IPS DF 6.9 (cell line): ENCODE results near the gene SPNS2.

Experiments used
- DNase-seq: peaks from one replicate; pipeline ENCODE4 v3.0.0-alpha.2; 2013; ENCODE audit warnings: low read depth, low spot score
- H3K27ac ChIP-seq: one replicate; pipeline ENCODE4 v1.5.1; 2013; ENCODE audit warnings: low read length, control low read depth
- H3K27me3 ChIP-seq: 2 replicates; pipeline ENCODE4 v1.6.1; 2013; ENCODE audit warnings: mild to moderate bottlenecking, low read length; ENCODE audit not compliant: control insufficient read depth, insufficient read depth
- H3K36me3 ChIP-seq: 2 replicates; pipeline ENCODE4 v1.6.1; 2013; ENCODE audit warnings: low read length; ENCODE audit not compliant: control insufficient read depth, insufficient read depth
- H3K4me1 ChIP-seq: 2 replicates; pipeline ENCODE4 v1.6.1; 2013; ENCODE audit warnings: low read length; ENCODE audit not compliant: control insufficient read depth, insufficient read depth
- H3K4me3 ChIP-seq: 2 replicates; pipeline ENCODE4 v1.5.1; 2013; ENCODE audit warnings: mild to moderate bottlenecking, low read length
- H3K9me3 ChIP-seq: 2 replicates; pipeline ENCODE4 v1.6.1; 2013; ENCODE audit warnings: low read length, inconsistent platforms; ENCODE audit not compliant: control insufficient read depth, insufficient read depth
- WGBS: extraction: QIAGEN DNeasy Blood & Tissue Kit; methylation state at CpG from one replicate; pipeline ENCODE4 v1.1.7; 2013; ENCODE audit warnings: mixed read lengths, missing lambda C conversion rate; ENCODE audit not compliant: insufficient read length, insufficient coverage; 5-methylcytosine and 5-hydroxymethylcytosine counted together

SPNS2 gene

GRCh38 chr17:4498461-4499397 is at the start of gene SPNS2:
Gene SPNS2 (plus strand): TSS chr17:4498881. CDS start chr17:4499048, 167 bp downstream.
- DNase-seq, result no peak

GRCh38 chr17:4449736-4450135 is 48.9 kb upstream of the SPNS2 start:
- Histone ChIP-seq H3K27me3 (no peaks in the 10 kb centered on the region), H3K4me3 (no peak overlapping the region), H3K27ac (no peak overlapping the region), H3K4me1 (no peaks in the 10 kb centered on the region), H3K36me3 (no peaks in the 10 kb centered on the region), H3K9me3 (no peaks in the 10 kb centered on the region)
- DNase-seq, result no peak
- no CpG with 5 or more reads among the region's 11 CpGs for WGBS

More at GRCh38 chr17:4498461-4499397, at the start of gene SPNS2:
- Histone ChIP-seq H3K4me3 (peak within 1 kb of the TSS; percentile 35; the same call in 1 of the 2 replicates), H3K27ac (no peak within 1 kb of the TSS), H3K36me3 (no peaks in the 10 kb centered on the region), H3K4me1 (peaks cover 2% of the 10 kb centered on the region), H3K27me3 (peaks cover 21% of the 10 kb centered on the region), H3K9me3 (no peaks in the 10 kb centered on the region)
- no CpG with 5 or more reads among the region's 117 CpGs for WGBS

- DNase-seq, result no peak
- WGBS, result no CpG with 5 or more reads among the region's 14 CpGs
- Histone ChIP-seq H3K4me3 (no peak overlapping the region), H3K27me3 (no peaks in the 10 kb centered on the region), H3K9me3 (no peaks in the 10 kb centered on the region), H3K4me1 (no peaks in the 10 kb centered on the region), H3K36me3 (no peaks in the 10 kb centered on the region), H3K27ac (no peak overlapping the region)
Observed at GRCh38 chr17:4450710-4451316, 47.9 kb upstream of the SPNS2 start.

- Histone ChIP-seq H3K4me1 (no peaks in the 10 kb centered on the region), H3K27ac (no peak overlapping the region), H3K27me3 (no peaks in the 10 kb centered on the region), H3K9me3 (no peaks in the 10 kb centered on the region), H3K36me3 (no peaks in the 10 kb centered on the region), H3K4me3 (no peak overlapping the region)
- DNase-seq, result no peak
- no CpG with 5 or more reads among the region's 9 CpGs for WGBS
Observed at GRCh38 chr17:4453812-4454591, 44.7 kb upstream of the SPNS2 start.

- Histone ChIP-seq H3K27ac (no peak overlapping the region), H3K4me3 (no peak overlapping the region), H3K9me3 (no peaks in the 10 kb centered on the region), H3K4me1 (no peaks in the 10 kb centered on the region), H3K36me3 (no peaks in the 10 kb centered on the region), H3K27me3 (no peaks in the 10 kb centered on the region)
- no CpG with 5 or more reads among the region's 5 CpGs for WGBS
- no peak for DNase-seq
Observed at GRCh38 chr17:4460661-4461060, 38.0 kb upstream of the SPNS2 start.

GRCh38 chr17:4463818-4464476 is 34.7 kb upstream of the SPNS2 start:
- H3K27ac ChIP-seq, result no peak overlapping the region
- no CpG with 5 or more reads among the region's 10 CpGs for WGBS
- no peak for DNase-seq

GRCh38 chr17:4465786-4466185 is 32.9 kb upstream of the SPNS2 start:
- H3K9me3 ChIP-seq, result no peaks in the 10 kb centered on the region
- no peaks in the 10 kb centered on the region for H3K4me1 ChIP-seq
- DNase-seq, result no peak
- no peaks in the 10 kb centered on the region for H3K36me3 ChIP-seq
- no peaks in the 10 kb centered on the region for H3K27me3 ChIP-seq
- H3K4me3 ChIP-seq, result no peak overlapping the region
- WGBS, result no CpG with 5 or more reads among the region's 8 CpGs
- no peak overlapping the region for H3K27ac ChIP-seq

More at GRCh38 chr17:4463818-4464476, 34.7 kb upstream of the SPNS2 start:
- H3K9me3 ChIP-seq, result no peaks in the 10 kb centered on the region
- no peaks in the 10 kb centered on the region for H3K27me3 ChIP-seq
- no peaks in the 10 kb centered on the region for H3K36me3 ChIP-seq
- no peaks in the 10 kb centered on the region for H3K4me1 ChIP-seq
- H3K4me3 ChIP-seq, result no peak overlapping the region

GRCh38 chr17:4467287-4467686 is 31.4 kb upstream of the SPNS2 start:
- Histone ChIP-seq H3K27me3 (no peaks in the 10 kb centered on the region), H3K4me1 (no peaks in the 10 kb centered on the region), H3K9me3 (no peaks in the 10 kb centered on the region), H3K27ac (no peak overlapping the region), H3K36me3 (no peaks in the 10 kb centered on the region), H3K4me3 (no peak overlapping the region)
- WGBS, result no CpG with 5 or more reads among the region's 7 CpGs
- no peak for DNase-seq

- no peak for DNase-seq
- WGBS, result no CpG with 5 or more reads among the region's 12 CpGs
Observed at GRCh38 chr17:4469552-4469951, 29.1 kb upstream of the SPNS2 start.

GRCh38 chr17:4472286-4472685 is 26.4 kb upstream of the SPNS2 start:
- WGBS, result no CpG with 5 or more reads among the region's 3 CpGs
- H3K4me3 ChIP-seq, result no peak overlapping the region
- no peak overlapping the region for H3K27ac ChIP-seq
- no peak for DNase-seq
- no peaks in the 10 kb centered on the region for H3K27me3 ChIP-seq
- H3K9me3 ChIP-seq, result no peaks in the 10 kb centered on the region
- peaks cover 2% of the 10 kb centered on the region; the same call in 1 of the 2 replicates for H3K4me1 ChIP-seq
- no peaks in the 10 kb centered on the region for H3K36me3 ChIP-seq

More at GRCh38 chr17:4469552-4469951, 29.1 kb upstream of the SPNS2 start:
- Histone ChIP-seq H3K27me3 (no peaks in the 10 kb centered on the region), H3K36me3 (no peaks in the 10 kb centered on the region), H3K9me3 (no peaks in the 10 kb centered on the region), H3K4me3 (no peak overlapping the region), H3K4me1 (no peaks in the 10 kb centered on the region), H3K27ac (no peak overlapping the region)
